ENCODE measurements around the gene PAPSS1. TPM values are rescaled to one million over a fixed set of nuclear protein-coding genes. Genes with fewer than 3 reads are reported as not detected.

The PAPSS1 gene
- total and polyA plus RNA-seq, 9 of the 15 experiments (the other 6 are each of a cell fraction or from before 2014, with no cell fraction given), result 21.1 to 53.9 (median 41.9) TPM

GRCh38 chr4:107624024-107624423 is 96.0 kb downstream of the PAPSS1 start:
- Histone ChIP-seq H3K9ac (ENCODE audit: insufficient read depth in 1 of 2, low read depth in 2 of 2, low read length in 2 of 2) (no peak overlapping the region), H3K4me2 (ENCODE audit: insufficient read depth, low read length) (no peak overlapping the region), H3K4me1 (replicated peaks in 1 of 2; ENCODE audit: control insufficient read depth in 2 of 2, insufficient read depth in 2 of 2, low read length in 2 of 2) (peaks cover 0 to 4% of the 10 kb centered on the region in 2 experiments; a peak in 1 of 5 replicates), H3K4me3 (no peak overlapping the region), H3K9me1 (ENCODE audit: control insufficient read depth, insufficient read depth, low read length) (no peaks in the 10 kb centered on the region), H3K27ac (ENCODE audit: extremely low read depth, low read depth, low read length) (no peak overlapping the region), H4K20me1 (replicated peaks; ENCODE audit: control insufficient read depth, insufficient read depth, low read length) (no peaks in the 10 kb centered on the region), H3K79me2 (ENCODE audit: control insufficient read depth, insufficient read depth, low read length) (no peaks in the 10 kb centered on the region), H3K36me3 (ENCODE audit: control insufficient read depth, insufficient read depth, low read length) (no peaks in the 10 kb centered on the region; the same call in 2 of the 3 replicates), H3K27me3 (ENCODE audit: control insufficient read depth in 2 of 2, insufficient read depth in 2 of 2, low read length in 2 of 2) (no peaks in the 10 kb centered on the region), H2AFZ (ENCODE audit: low read depth, low read length) (no peak overlapping the region), H3K9me3 (replicated peaks; ENCODE audit: control insufficient read depth, insufficient read depth, low read depth, low read length) (no peaks in the 10 kb centered on the region)
- ChIA-PET POLR2A (no interaction called here), CTCF (ENCODE audit: low intra/inter-chr PET ratio) (no interaction called here)
- TF ChIP-seq MAFK (IDR thresholded peaks at IDR 0.05; ENCODE audit: low read length), result 0 out of 2 replicates have a peak, but pooled peaks have one; percentile 10
- TF ChIP-seq PHTF2 (CRISPR knock-in tag; IDR thresholded peaks at IDR 0.05), result no peak
- peak; percentile 68 for TF ChIP-seq ZNF316 (IDR thresholded peaks at IDR 0.05)
- TF ChIP-seq THAP12 (CRISPR knock-in tag; IDR thresholded peaks at IDR 0.05), result no peak
- TF ChIP-seq MAFG (tag; conservative IDR thresholded peaks at IDR 0.05), result 0 out of 2 replicates have a peak, but pooled peaks have one; percentile 19
- peak; percentile 62 for TF ChIP-seq C11orf30 (IDR thresholded peaks at IDR 0.05; ENCODE audit: low read depth)
- peak; percentile 28; the same call in 1 of the 2 replicates for TF ChIP-seq MAFF (IDR thresholded peaks at IDR 0.05; ENCODE audit: low read length)
- FAIRE-seq (no peak), DNase-seq (ENCODE audit: extremely low read depth in 1 of 4, low spot score in 3 of 4) (no peak), ATAC-seq (no peak)
- no TSS peak for BruUV-seq (replicated peaks)
- intact Hi-C loops (cut with micrococcal nuclease), result no loop called here
- 45% methylated on average over 2 of the region's 2 CpGs for WGBS (ENCODE audit: insufficient coverage, low coverage, missing lambda C conversion rate)
- in situ Hi-C loops (cut with MboI), result no loop called here

Measured in K562 (cell line).